NCI-H524 (cell line): ENCODE measurements around the gene CD99L2.
A peak's percentile ranks its signal among the peaks of the same experiment; 100 is the strongest.
"Not testable (repeated sequence)": the region's sequence is repeated elsewhere in the genome, so short reads cannot be mapped to it uniquely, and the experiment has no call there.

Experiments
- DNase-seq, 2 experiments: peaks; one replicate each; lab custom pipeline; 2025; lab: John Stamatoyannopoulos, UW

The CD99L2 gene

GRCh38 chrX:150896632-150897031 lies 1.8 kb downstream of the CD99L2 start:
- DNase-seq = no peak

GRCh38 chrX:150893936-150894335 lies 4.5 kb downstream of the CD99L2 start:
- no peak for DNase-seq

GRCh38 chrX:150889131-150889530 lies 9.3 kb downstream of the CD99L2 start:
- DNase-seq = no peak

- DNase-seq = no peak
These were observed 10.5 kb downstream of the CD99L2 start for GRCh38 chrX:150887906-150888465.

GRCh38 chrX:150887268-150887667 lies 11.2 kb downstream of the CD99L2 start:
- DNase-seq = not testable (repeated sequence)

GRCh38 chrX:150886381-150886780 lies 12.1 kb downstream of the CD99L2 start:
- DNase-seq = no peak

- no peak for DNase-seq
These were observed 17.7 kb downstream of the CD99L2 start for GRCh38 chrX:150880808-150881165.

- no peak for DNase-seq
These were observed 18.3 kb downstream of the CD99L2 start for GRCh38 chrX:150879855-150880807.

GRCh38 chrX:150875621-150876020 lies 22.8 kb downstream of the CD99L2 start:
- DNase-seq = not testable (repeated sequence)

- DNase-seq = no peak
These were observed 24.0 kb downstream of the CD99L2 start for GRCh38 chrX:150874448-150874847.

- no peak for DNase-seq
These were observed 24.9 kb downstream of the CD99L2 start for GRCh38 chrX:150873616-150874015.

GRCh38 chrX:150872773-150873336 lies 25.6 kb downstream of the CD99L2 start:
- peak; percentile 32 to 79 for DNase-seq

- no peak for DNase-seq
These were observed 27.1 kb downstream of the CD99L2 start for GRCh38 chrX:150871341-150871811.

GRCh38 chrX:150870487-150871340 lies 27.8 kb downstream of the CD99L2 start:
- DNase-seq = peak in 1 of 2 experiments; percentile 27

GRCh38 chrX:150870029-150870428 lies 28.4 kb downstream of the CD99L2 start:
- DNase-seq = no peak

- DNase-seq = no peak
These were observed 29.0 kb downstream of the CD99L2 start for GRCh38 chrX:150869450-150869849.

GRCh38 chrX:150868625-150869024 lies 29.8 kb downstream of the CD99L2 start:
- DNase-seq = no peak

GRCh38 chrX:150864127-150864526 lies 34.3 kb downstream of the CD99L2 start:
- no peak for DNase-seq

GRCh38 chrX:150863191-150863590 lies 35.3 kb downstream of the CD99L2 start:
- DNase-seq = peak in 1 of 2 experiments; percentile 32

GRCh38 chrX:150857453-150857852 lies 41.0 kb downstream of the CD99L2 start:
- no peak for DNase-seq

- DNase-seq = no peak
These were observed 41.7 kb downstream of the CD99L2 start for GRCh38 chrX:150856785-150857184.

GRCh38 chrX:150856101-150856500 lies 42.4 kb downstream of the CD99L2 start:
- no peak for DNase-seq
